GM12878 (cell line): ENCODE results near the gene BARHL1. TPM values are rescaled to one million over a fixed set of nuclear protein-coding genes. Genes with fewer than 3 reads are reported as not detected.

ENCODE experiments used
- ATAC-seq: fragments of 200-7000 bp; cut with Tn5 transposase; 3 replicates; pipeline ENCODE4 v1.9.1; 2020; ENCODE audit warnings: mild to moderate bottlenecking, moderate library complexity
- BruUV-seq: library from RNA; stranded (reverse); fragments of 400-500 nt; replicated peaks from 2 replicates; lab custom pipeline; 2021; lab: Mats Ljungman, UMichigan
- CTCF ChIA-PET: fragments of 300-600 bp; sonication (Branson Sonifier 250); formaldehyde crosslinking; extraction: SDS; loops from one replicate; lab custom pipeline; 2021; ENCODE audit warnings: inconsistent platforms; lab: Yijun Ruan, JAX
- POLR2A ChIA-PET: fragments of 350-600 bp; formaldehyde crosslinking; extraction: SDS; loops from one replicate; lab custom pipeline; 2021; ENCODE audit warnings: inconsistent platforms; lab: Charles Lee
- RAD21 ChIA-PET: fragments of 300-600 bp; sonication (Branson Sonifier 250); formaldehyde crosslinking; loops from one replicate; lab custom pipeline; 2023; ENCODE audit warnings: antibody characterized with exemption; ENCODE audit not compliant: unreplicated experiment; lab: Charles Lee
- SMC1A ChIA-PET: fragments of 300-600 bp; sonication (Branson Sonifier 250); formaldehyde crosslinking; loops from one replicate; lab custom pipeline; 2023; ENCODE audit not compliant: unreplicated experiment, uncharacterized antibody; lab: Charles Lee
- DNase-seq: peaks from one replicate; pipeline ENCODE4 v3.0.0-alpha.2; 2011; ENCODE audit warnings: low read depth, low spot score
- FAIRE-seq: peaks from 3 replicates; lab custom pipeline; 2011; peaks lifted over from hg19 to GRCh38; lab: Jason Lieb, UNC
- H2AFZ ChIP-seq: 2 replicates; pipeline ENCODE4 v1.6.0; 2011; ENCODE audit warnings: low read depth, low read length, control low read depth; ENCODE audit not compliant: control insufficient read depth
- H3K27ac ChIP-seq: 2 replicates; pipeline ENCODE4 v1.5.1; 2011; ENCODE audit warnings: control low read depth; ENCODE audit not compliant: control insufficient read depth, insufficient read depth
- H3K27me3 ChIP-seq, 2 experiments: replicated peaks in 1 of 2; 2 replicates each; pipeline versions ENCODE4 v1.6.0 to v1.6.1; 2011; ENCODE audit warnings: low read length in 1 of 2; ENCODE audit not compliant: control insufficient read depth in 2 of 2, insufficient read depth in 2 of 2
- H3K36me3 ChIP-seq, 2 experiments: 2 replicates each; pipeline ENCODE4 v1.5.1; 2011; ENCODE audit warnings: low read length in 1 of 2; ENCODE audit not compliant: control insufficient read depth in 2 of 2, insufficient read depth in 2 of 2
- H3K4me1 ChIP-seq: 2 replicates; pipeline ENCODE4 v1.6.1; 2011; ENCODE audit warnings: mild to moderate bottlenecking, low read length, moderate library complexity, mixed read lengths; ENCODE audit not compliant: control insufficient read depth, insufficient read depth
- H3K4me2 ChIP-seq: 2 replicates; pipeline ENCODE4 v1.6.0; 2011; ENCODE audit warnings: control low read depth; ENCODE audit not compliant: control insufficient read depth, insufficient read depth
- H3K4me3 ChIP-seq: fragments of 200-600 bp; sonication (generic); 2 replicates; pipeline ENCODE4 v1.5.1; 2016
- H3K79me2 ChIP-seq: 2 replicates; pipeline ENCODE4 v1.6.0; 2011; ENCODE audit warnings: low read length; ENCODE audit not compliant: control insufficient read depth, insufficient read depth
- H3K9ac ChIP-seq: 2 replicates; pipeline ENCODE4 v1.8.0; 2011; ENCODE audit warnings: low read length, control low read depth, mixed read lengths; ENCODE audit not compliant: control insufficient read depth, insufficient read depth
- H3K9me3 ChIP-seq: replicated peaks from 3 replicates; pipeline ENCODE4 v1.5.1; 2011; ENCODE audit warnings: mild to moderate bottlenecking, low read length; ENCODE audit not compliant: control insufficient read depth, insufficient read depth
- H4K20me1 ChIP-seq: 2 replicates; pipeline ENCODE4 v1.6.0; 2011; ENCODE audit not compliant: control insufficient read depth, insufficient read depth
- BMI1 ChIP-seq: fragments of 450-650 bp; IDR thresholded peaks from 2 replicates; pipeline ENCODE4 v1.6.1; 2016; ENCODE audit warnings: mild to moderate bottlenecking, moderate library complexity, borderline replicate concordance
- CBFB ChIP-seq: IDR thresholded peaks from 2 replicates; pipeline ENCODE4 v1.6.1; 2016; ENCODE audit warnings: antibody characterized with exemption, low read depth
- POU2F2 ChIP-seq: IDR thresholded peaks from 3 replicates; pipeline ENCODE4 v1.6.1; 2011; ENCODE audit warnings: low read depth, mild to moderate bottlenecking, low read length, borderline replicate concordance
- SIX5 ChIP-seq: IDR thresholded peaks from 2 replicates; pipeline ENCODE4 v1.6.1; 2011; ENCODE audit warnings: mild to moderate bottlenecking, low read depth, low read length, moderate library complexity; ENCODE audit not compliant: severe bottlenecking
- SMARCA5 ChIP-seq: fragments of 450-650 bp; IDR thresholded peaks from 2 replicates; pipeline ENCODE4 v1.6.1; 2017; ENCODE audit warnings: mild to moderate bottlenecking
- SREBF2 ChIP-seq: IDR thresholded peaks from 2 replicates; pipeline ENCODE4 v1.6.1; 2012; ENCODE audit warnings: mild to moderate bottlenecking, low read length
- STAT1 ChIP-seq: fragments of 450-650 bp; conservative IDR thresholded peaks from 2 replicates; pipeline ENCODE4 v1.6.1; 2014; ENCODE audit warnings: antibody characterized with exemption, mild to moderate bottlenecking
- TCF7 ChIP-seq: IDR thresholded peaks from 2 replicates; pipeline ENCODE4 v1.6.1; 2014; ENCODE audit warnings: antibody characterized with exemption, borderline replicate concordance
- WGBS: methylation state at CpG from one replicate; pipeline ENCODE4 v1.1.6; 2016; ENCODE audit warnings: low lambda C conversion rate; ENCODE audit not compliant: insufficient replicate concordance, insufficient coverage; ENCODE audit errors: missing lambda C conversion rate; 5-methylcytosine and 5-hydroxymethylcytosine counted together
- in situ Hi-C: fragments of 300-500 bp; cut with MboI; formaldehyde crosslinking; loops from 9 replicates; pipeline ENCODE4 v1.14.3; 2018; ENCODE audit warnings: mixed read lengths
- intact Hi-C: fragments of 100-400 bp; cut with micrococcal nuclease; formaldehyde crosslinking; loops from one replicate; pipeline ENCODE4 v1.14.2; 2022; ENCODE audit not compliant: unreplicated experiment
- polyA plus RNA-seq, 11 experiments: library from polyadenylated mRNA; depleted of rRNA in 4 of 11; unstranded in 6 of 11; stranded (reverse) in 5 of 11; fragments of >200 nt; fragmentation: Nextera tagmentation in 4 of 11; fragmentation: Illumina TruSeq in 1 of 11; extraction: Ambion mirVana in 4 of 11; extraction: Trizol in 1 of 11; gene quantifications; 1 replicate in 1 of 11; 2 replicates in 10 of 11; pipeline versions ENCODE4 v1.2.1 to v1.2.3, GENCODE V29; 2011 to 2016; ENCODE audit warnings: inconsistent platforms in 2 of 11, missing spikeins in 2 of 11, low read depth in 1 of 11
- total RNA-seq, 4 experiments: library from RNA; depleted of rRNA in 3 of 4; stranded (reverse); fragments of >200 nt in 3 of 4; fragmentation: Illumina TruSeq in 1 of 4; extraction: Trizol in 1 of 4; gene quantifications; 2 replicates each; pipeline versions ENCODE4 v1.2.1 to v1.2.3, GENCODE V29; 2013 to 2021
- TF ChIP-seq, protein P1 (sequence below): fragments of 450-650 bp; IDR thresholded peaks from 2 replicates; pipeline ENCODE4 v1.6.1; 2017; ENCODE audit warnings: borderline replicate concordance

The BARHL1 gene
- total and polyA plus RNA-seq, 10 of the 15 experiments (the other 5 are each of a cell fraction or from before 2014, with no cell fraction given): not detected

DNA sequence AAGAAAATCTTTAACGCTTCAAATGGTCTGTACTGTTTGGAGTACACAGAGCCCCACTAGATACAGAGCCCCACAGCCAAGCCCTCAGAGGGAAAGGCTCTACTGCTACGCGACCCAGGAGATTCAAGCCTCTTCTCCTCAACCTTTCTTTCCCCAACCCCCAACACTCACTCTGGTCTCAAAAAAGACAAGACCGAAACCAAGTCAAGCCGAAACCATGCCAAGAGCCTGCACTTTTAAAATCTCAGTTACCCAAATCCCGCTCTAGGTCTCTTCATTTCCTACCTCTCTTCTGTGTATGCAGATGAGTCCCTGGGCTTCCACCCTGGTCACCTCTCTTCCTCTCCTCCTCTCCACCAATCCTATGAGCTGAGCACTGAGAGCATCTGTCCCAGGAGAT is 31.9 kb downstream of the BARHL1 start:
- DNase-seq (no peak), FAIRE-seq (no peak), ATAC-seq (no peak)
- Histone ChIP-seq H4K20me1 (no peaks in the 10 kb centered on the region), H3K9ac (no peak overlapping the region), H3K4me2 (no peak overlapping the region), H3K36me3 (peaks cover 10 to 37% of the 10 kb centered on the region in 2 experiments; a peak in 3 of 4 replicates), H2AFZ (no peak overlapping the region), H3K27me3 (no peaks in the 10 kb centered on the region), H3K27ac (no peak overlapping the region), H3K79me2 (no peaks in the 10 kb centered on the region), H3K4me1 (no peaks in the 10 kb centered on the region), H3K4me3 (no peak overlapping the region), H3K9me3 (no peaks in the 10 kb centered on the region)
- no TSS peak for BruUV-seq
- no peak for TF ChIP-seq SREBF2
- TF ChIP-seq STAT1: no peak
- no peak for TF ChIP-seq TCF7
- no peak for TF ChIP-seq BMI1
- TF ChIP-seq SMARCA5: no peak
- SMC1A ChIA-PET: no interaction called here
- intact Hi-C loops: no loop called here
- CTCF ChIA-PET: no interaction called here
- WGBS: 82% methylated on average over 6 of the region's 6 CpGs
- in situ Hi-C loops: no loop called here
- POLR2A ChIA-PET: no interaction called here
- RAD21 ChIA-PET: no interaction called here

DNA sequence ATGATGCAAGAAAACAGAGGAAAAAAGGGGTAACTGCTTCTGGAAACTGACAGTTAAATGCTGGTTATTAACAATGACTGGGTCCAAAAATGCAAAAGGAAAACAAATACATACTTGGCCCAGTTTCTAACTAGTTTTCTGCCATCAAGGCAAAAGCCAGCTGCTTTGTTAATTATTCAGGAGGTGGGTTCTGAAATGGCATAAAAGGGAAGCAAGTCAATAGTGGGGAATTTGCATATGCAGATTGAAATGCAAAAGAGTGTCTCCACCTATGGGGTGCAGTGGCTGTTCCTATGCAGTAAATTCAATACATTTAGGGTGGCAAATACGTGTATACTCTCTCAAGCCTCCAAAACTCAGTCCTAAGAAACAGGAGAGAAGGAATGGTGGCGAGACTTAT is 33.4 kb downstream of the BARHL1 start:
- Histone ChIP-seq H3K79me2 (no peaks in the 10 kb centered on the region), H3K4me2 (no peak overlapping the region), H3K4me3 (no peak overlapping the region), H3K4me1 (no peaks in the 10 kb centered on the region), H2AFZ (no peak overlapping the region), H3K36me3 (peaks cover 8 to 35% of the 10 kb centered on the region in 2 experiments; a peak in 3 of 4 replicates), H3K27me3 (no peaks in the 10 kb centered on the region), H3K9me3 (no peaks in the 10 kb centered on the region), H3K9ac (no peak overlapping the region), H4K20me1 (no peaks in the 10 kb centered on the region), H3K27ac (no peak overlapping the region)
- TF ChIP-seq POU2F2: peak; percentile 43; the same call in 1 of the 3 replicates
- TF ChIP-seq CBFB: no peak
- TF ChIP-seq, protein P1, sequence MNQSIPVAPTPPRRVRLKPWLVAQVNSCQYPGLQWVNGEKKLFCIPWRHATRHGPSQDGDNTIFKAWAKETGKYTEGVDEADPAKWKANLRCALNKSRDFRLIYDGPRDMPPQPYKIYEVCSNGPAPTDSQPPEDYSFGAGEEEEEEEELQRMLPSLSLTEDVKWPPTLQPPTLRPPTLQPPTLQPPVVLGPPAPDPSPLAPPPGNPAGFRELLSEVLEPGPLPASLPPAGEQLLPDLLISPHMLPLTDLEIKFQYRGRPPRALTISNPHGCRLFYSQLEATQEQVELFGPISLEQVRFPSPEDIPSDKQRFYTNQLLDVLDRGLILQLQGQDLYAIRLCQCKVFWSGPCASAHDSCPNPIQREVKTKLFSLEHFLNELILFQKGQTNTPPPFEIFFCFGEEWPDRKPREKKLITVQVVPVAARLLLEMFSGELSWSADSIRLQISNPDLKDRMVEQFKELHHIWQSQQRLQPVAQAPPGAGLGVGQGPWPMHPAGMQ: no peak
- TF ChIP-seq SIX5: no peak
- ChIA-PET POLR2A (no interaction called here), SMC1A (interaction anchor here (0.7 kb wide), 1 partner anchor 1559 kb away, joined by 3 read pairs; no protein-coding TSS in a partner anchor), RAD21 (no interaction called here), CTCF (no interaction called here)
- in situ Hi-C loops (no loop called here), intact Hi-C loops (no loop called here)
- FAIRE-seq: no peak
- 93% methylated on average over 2 of the region's 2 CpGs for WGBS
- BruUV-seq: no TSS peak
- no peak for ATAC-seq
- DNase-seq: no peak
